IMR-90 (cell line): ENCODE results near the gene ING5. TPM values are rescaled to one million over a fixed set of nuclear protein-coding genes. Genes with fewer than 3 reads are reported as not detected.

Experiments used
- ATAC-seq: fragments of 200-7000 bp; cut with Tn5 transposase; 2 replicates; pipeline ENCODE4 v1.9.1; 2020; ENCODE audit warnings: low read depth, mild to moderate bottlenecking, moderate library complexity
- BruUV-seq: library from RNA; stranded (reverse); fragments of 400-500 nt; replicated peaks from 2 replicates; lab custom pipeline; 2021; lab: Mats Ljungman, UMichigan
- CTCF ChIA-PET: fragments of 300-600 bp; formaldehyde crosslinking; extraction: SDS; loops from one replicate; lab custom pipeline; 2021; ENCODE audit warnings: antibody characterized with exemption; lab: Yijun Ruan, JAX
- POLR2A ChIA-PET: fragments of 300-600 bp; sonication (Branson Sonifier 250); formaldehyde crosslinking; loops from one replicate; lab custom pipeline; 2022; ENCODE audit warnings: antibody characterized with exemption; ENCODE audit not compliant: unreplicated experiment; lab: Charles Lee
- DNase-seq: peaks from one replicate; pipeline ENCODE4 v3.0.0; 2013
- H2AFZ ChIP-seq: replicated peaks from 2 replicates; pipeline ENCODE3; 2013; ENCODE audit warnings: low read length, mild to moderate bottlenecking; ENCODE audit not compliant: poor library complexity
- H2AK5ac ChIP-seq: 2 replicates; pipeline ENCODE4 v1.6.1; 2013; ENCODE audit warnings: low read depth, low read length, inconsistent platforms
- H2AK9ac ChIP-seq: replicated peaks from 2 replicates; pipeline ENCODE3; 2013; ENCODE audit warnings: mild to moderate bottlenecking, low read depth, low read length, moderate library complexity; ENCODE audit not compliant: poor library complexity
- H2BK120ac ChIP-seq: 2 replicates; pipeline ENCODE4 v1.6.1; 2013; ENCODE audit warnings: low read depth, low read length, inconsistent platforms
- H2BK15ac ChIP-seq: 3 replicates; pipeline ENCODE4 v1.6.1; 2013; ENCODE audit warnings: low read depth, low read length, inconsistent platforms
- H2BK20ac ChIP-seq: 2 replicates; pipeline ENCODE4 v1.6.1; 2013; ENCODE audit warnings: low read depth, mild to moderate bottlenecking, inconsistent platforms, low read length, moderate library complexity
- H2BK5ac ChIP-seq: 2 replicates; pipeline ENCODE4 v1.6.1; 2013; ENCODE audit warnings: mild to moderate bottlenecking, low read depth, low read length, inconsistent platforms; ENCODE audit not compliant: poor library complexity, severe bottlenecking
- H3K14ac ChIP-seq: replicated peaks from 2 replicates; pipeline ENCODE4 v1.6.1; 2013; ENCODE audit warnings: low read depth, low read length, inconsistent platforms
- H3K18ac ChIP-seq: 2 replicates; pipeline ENCODE4 v1.6.1; 2013; ENCODE audit warnings: low read depth, low read length, control low read depth
- H3K23ac ChIP-seq: 2 replicates; pipeline ENCODE4 v1.6.1; 2013; ENCODE audit warnings: low read depth, low read length, inconsistent platforms
- H3K27ac ChIP-seq: 2 replicates; pipeline ENCODE4 v1.5.1; 2013; ENCODE audit warnings: mild to moderate bottlenecking, control low read depth, low read length; ENCODE audit not compliant: insufficient read depth
- H3K27me3 ChIP-seq: 2 replicates; pipeline ENCODE4 v1.6.1; 2013; ENCODE audit warnings: low read length; ENCODE audit not compliant: control insufficient read depth, insufficient read depth
- H3K36me3 ChIP-seq: 2 replicates; pipeline ENCODE4 v1.6.1; 2013; ENCODE audit warnings: low read length, mixed read lengths; ENCODE audit not compliant: control insufficient read depth, insufficient read depth
- H3K4ac ChIP-seq: 2 replicates; pipeline ENCODE4 v1.6.1; 2013; ENCODE audit warnings: low read depth, low read length, inconsistent platforms
- H3K4me1 ChIP-seq: 2 replicates; pipeline ENCODE4 v1.6.1; 2013; ENCODE audit warnings: low read length, mixed read lengths; ENCODE audit not compliant: control insufficient read depth, insufficient read depth
- H3K4me2 ChIP-seq: 2 replicates; pipeline ENCODE4 v1.6.1; 2013; ENCODE audit warnings: low read depth, mild to moderate bottlenecking, control low read depth, low read length, moderate library complexity
- H3K4me3 ChIP-seq: 2 replicates; pipeline ENCODE4 v1.5.1; 2013; ENCODE audit warnings: low read depth, mild to moderate bottlenecking, control low read depth, low read length, moderate library complexity; ENCODE audit not compliant: insufficient read depth
- H3K56ac ChIP-seq: 2 replicates; pipeline ENCODE4 v1.6.1; 2013; ENCODE audit warnings: low read length, inconsistent platforms; ENCODE audit not compliant: insufficient read depth; ENCODE audit errors: extremely low read depth
- H3K79me1 ChIP-seq, 2 experiments: 2 replicates each; pipeline ENCODE4 v1.6.1; 2013; ENCODE audit warnings: low read length in 2 of 2, inconsistent platforms in 1 of 2, low read depth in 1 of 2
- H3K9ac ChIP-seq: 2 replicates; pipeline ENCODE4 v1.6.1; 2013; ENCODE audit warnings: low read depth, low read length, control low read depth
- H3K9me1 ChIP-seq: 2 replicates; pipeline ENCODE4 v1.6.1; 2013; ENCODE audit warnings: low read length, inconsistent platforms; ENCODE audit not compliant: insufficient read depth
- H3K9me3 ChIP-seq: 2 replicates; pipeline ENCODE4 v1.6.1; 2013; ENCODE audit warnings: low read length; ENCODE audit not compliant: control insufficient read depth, insufficient read depth
- H4K20me1 ChIP-seq: 2 replicates; pipeline ENCODE4 v1.6.1; 2013; ENCODE audit warnings: low read length, inconsistent platforms; ENCODE audit not compliant: insufficient read depth
- H4K5ac ChIP-seq: 2 replicates; pipeline ENCODE4 v1.6.1; 2013; ENCODE audit warnings: mild to moderate bottlenecking, low read depth, low read length, control low read depth
- H4K8ac ChIP-seq, 2 experiments: 2 replicates each; pipeline ENCODE4 v1.6.1; 2013; ENCODE audit warnings: low read depth in 2 of 2, low read length in 2 of 2, control low read depth in 1 of 2, inconsistent platforms in 1 of 2
- H4K91ac ChIP-seq: 2 replicates; pipeline ENCODE4 v1.6.1; 2013; ENCODE audit warnings: low read depth, low read length, inconsistent platforms; ENCODE audit not compliant: insufficient read depth
- CTCF ChIP-seq: conservative IDR thresholded peaks from 2 replicates; pipeline ENCODE4 v1.5.1; 2012; ENCODE audit warnings: mild to moderate bottlenecking, low read depth, low read length, improper control_type of control experiment
- FOS ChIP-seq: fragments of 150-350 bp; IDR thresholded peaks from 2 replicates; pipeline ENCODE4 v1.6.1; 2016; ENCODE audit warnings: low read depth, low read length
- MXI1 ChIP-seq: IDR thresholded peaks from 2 replicates; pipeline ENCODE4 v1.6.1; 2012; ENCODE audit warnings: low read depth, mild to moderate bottlenecking, low read length, moderate library complexity, borderline replicate concordance
- WGBS, 2 experiments: methylation state at CpG; one replicate each; pipeline versions ENCODE4 v1.1.5 to v1.1.7; 2013; ENCODE audit warnings: missing lambda C conversion rate in 2 of 2; ENCODE audit not compliant: insufficient read length in 1 of 2; ENCODE audit errors: extremely low coverage in 2 of 2; 5-methylcytosine and 5-hydroxymethylcytosine counted together
- dilution Hi-C: fragments of 300-500 bp; cut with HindIII; formaldehyde crosslinking; loops from one replicate; pipeline ENCODE4 v1.14.3; 2018; ENCODE audit warnings: low sequenced_read_pairs; ENCODE audit not compliant: unreplicated experiment
- in situ Hi-C: fragments of 300-500 bp; cut with MboI; formaldehyde crosslinking; loops from 3 replicates; pipeline ENCODE4 v1.14.3; 2019; ENCODE audit warnings: low sequenced_read_pairs, inconsistent platforms, mixed read lengths
- intact Hi-C: fragments of 100-400 bp; cut with micrococcal nuclease; formaldehyde crosslinking; loops from 2 replicates; pipeline ENCODE4 v1.10.0; 2022
- polyA plus RNA-seq, 3 experiments: library from polyadenylated mRNA; depleted of rRNA; stranded (reverse); fragments of >200 nt; gene quantifications; 2 replicates each; pipeline ENCODE4 v1.2.3, GENCODE V29; 2012; ENCODE audit warnings: low replicate concordance in 1 of 3
- total RNA-seq: library from RNA; depleted of rRNA; stranded (reverse); fragments of >200 nt; gene quantifications from 2 replicates; pipeline ENCODE4 v1.2.3, GENCODE V29; 2012

ING5 gene
- total and polyA plus RNA-seq, 2 of the 4 experiments (the other 2 are of a cell fraction) = 36.1 to 38.9 TPM

GRCh38 chr2:241741016-241741415 lies 39.2 kb downstream of the ING5 start:
- H3K9ac ChIP-seq = no peak overlapping the region
- no peaks in the 10 kb centered on the region for H3K27me3 ChIP-seq
- no peak overlapping the region for H4K91ac ChIP-seq
- dilution Hi-C loops (no loop called here), in situ Hi-C loops (no loop called here), intact Hi-C loops (no loop called here)
- H3K9me1 ChIP-seq = peaks cover 10% of the 10 kb centered on the region
- 0 out of 2 replicates have a peak, but pooled peaks cover 2% of the 10 kb centered on the region for H3K9me3 ChIP-seq
- CTCF ChIA-PET = no interaction called here
- no peak overlapping the region for H3K4ac ChIP-seq
- H2BK5ac ChIP-seq = no peak overlapping the region
- ATAC-seq (no peak), DNase-seq (no peak)
- H2AFZ ChIP-seq = no peak overlapping the region
- no peak overlapping the region for H2BK120ac ChIP-seq
- H4K8ac ChIP-seq = no peak overlapping the region
- POLR2A ChIA-PET = no interaction called here
- H3K18ac ChIP-seq = no peak overlapping the region
- H3K36me3 ChIP-seq = peaks cover 36% of the 10 kb centered on the region
- H3K23ac ChIP-seq = no peak overlapping the region
- peak overlapping the region; percentile 47 for H2AK9ac ChIP-seq
- H3K79me1 ChIP-seq = peaks cover 14 to 16% of the 10 kb centered on the region in 2 experiments
- no peak overlapping the region for H3K14ac ChIP-seq
- H3K56ac ChIP-seq = no peak overlapping the region
- no peak overlapping the region for H3K27ac ChIP-seq
- 86% methylated on average over 3 of the region's 10 CpGs; no CpG with 5 or more reads in 1 of the 2 experiments for WGBS, 2 experiments
- no peak overlapping the region for H3K4me2 ChIP-seq
- TF ChIP-seq MXI1 (no peak), CTCF (no peak), FOS (no peak)
- no peak overlapping the region for H2BK15ac ChIP-seq
- H4K5ac ChIP-seq = no peak overlapping the region
- H2BK20ac ChIP-seq = no peak overlapping the region
- BruUV-seq = no TSS peak
- H3K4me3 ChIP-seq = no peak overlapping the region
- H3K4me1 ChIP-seq = peaks cover 3% of the 10 kb centered on the region
- peaks cover 27% of the 10 kb centered on the region for H4K20me1 ChIP-seq
- H2AK5ac ChIP-seq = no peak overlapping the region; the same call in 1 of the 2 replicates
